Measurements from ENCODE around the gene GLYATL3. TPM values are rescaled to one million over a fixed set of nuclear protein-coding genes. Genes with fewer than 3 reads are reported as not detected.

Gene GLYATL3
- total and polyA plus RNA-seq, 2 of the 4 experiments (the other 2 are of a cell fraction), result not detected

GRCh38 chr6:49479308-49479970 is 20.3 kb upstream of the GLYATL3 start:
- no peak overlapping the region for H2AK5ac ChIP-seq (ENCODE audit: low read depth, low read length)
- no peak overlapping the region for H2BK15ac ChIP-seq (ENCODE audit: low read depth, low read length)
- H3K27ac ChIP-seq (ENCODE audit: insufficient read depth, low read length), result no peak overlapping the region
- H3K14ac ChIP-seq (replicated peaks; ENCODE audit: low read depth, low read length), result no peak overlapping the region
- no peak overlapping the region for H3K4me2 ChIP-seq (ENCODE audit: low read depth, low read length)
- H3K79me1 ChIP-seq (ENCODE audit: low read depth in 1 of 2, low read length in 2 of 2), result no peaks in the 10 kb centered on the region
- H2BK120ac ChIP-seq (ENCODE audit: low read depth, low read length), result no peak overlapping the region
- WGBS, 2 experiments (ENCODE audit: extremely low coverage in 2 of 2, insufficient read length in 1 of 2), result no CpG with 5 or more reads among the region's 3 CpGs
- H3K56ac ChIP-seq (ENCODE audit: extremely low read depth, insufficient read depth, low read length), result no peak overlapping the region
- no peak overlapping the region for H3K4me3 ChIP-seq (ENCODE audit: insufficient read depth, low read depth, low read length)
- H4K91ac ChIP-seq (ENCODE audit: insufficient read depth, low read depth, low read length), result no peak overlapping the region
- H3K9ac ChIP-seq (ENCODE audit: low read depth, low read length), result no peak overlapping the region
- no peak overlapping the region for H2BK20ac ChIP-seq (ENCODE audit: low read depth, low read length)
- in situ Hi-C loops (cut with MboI; ENCODE audit: low sequenced_read_pairs) (no loop called here), intact Hi-C loops (cut with micrococcal nuclease) (no loop called here), dilution Hi-C loops (cut with HindIII; ENCODE audit: low sequenced_read_pairs, unreplicated experiment) (no loop called here)
- DNase-seq, result no peak
- H2AFZ ChIP-seq (replicated peaks; ENCODE audit: low read length, poor library complexity), result no peak overlapping the region
- ChIA-PET POLR2A (ENCODE audit: unreplicated experiment) (no interaction called here), CTCF (no interaction called here)
- H3K18ac ChIP-seq (ENCODE audit: low read depth, low read length), result no peak overlapping the region
- no peak overlapping the region for H4K8ac ChIP-seq (ENCODE audit: low read depth in 2 of 2, low read length in 2 of 2)
- no peak for TF ChIP-seq FOS (IDR thresholded peaks at IDR 0.05; ENCODE audit: low read depth, low read length)
- TF ChIP-seq RCOR1 (IDR thresholded peaks at IDR 0.05; ENCODE audit: insufficient replicate concordance, low read length), result no peak
- no peak for TF ChIP-seq NFE2L2 (IDR thresholded peaks at IDR 0.05; ENCODE audit: low read depth, low read length)
- TF ChIP-seq RFX5 (IDR thresholded peaks at IDR 0.05; ENCODE audit: low read depth, low read length), result no peak
- TF ChIP-seq MAZ (IDR thresholded peaks at IDR 0.05; ENCODE audit: borderline replicate concordance, low read depth, low read length), result no peak
- no peak for TF ChIP-seq POLR2A (IDR thresholded peaks at IDR 0.05; ENCODE audit: low read depth, low read length)
- no peak for TF ChIP-seq MXI1 (IDR thresholded peaks at IDR 0.05; ENCODE audit: borderline replicate concordance, low read depth, low read length)
- TF ChIP-seq USF2 (IDR thresholded peaks at IDR 0.05; ENCODE audit: low read depth, low read length), result no peak
- TF ChIP-seq SMC3 (IDR thresholded peaks at IDR 0.05; ENCODE audit: low read depth, low read length), result no peak
- TF ChIP-seq CHD1 (IDR thresholded peaks at IDR 0.05; ENCODE audit: low read depth, low read length), result no peak
- TF ChIP-seq CEBPB (IDR thresholded peaks at IDR 0.05; ENCODE audit: low read depth, low read length), result no peak
- TF ChIP-seq BHLHE40 (IDR thresholded peaks at IDR 0.05; ENCODE audit: low read depth, low read length), result no peak
- TF ChIP-seq, protein P1, sequence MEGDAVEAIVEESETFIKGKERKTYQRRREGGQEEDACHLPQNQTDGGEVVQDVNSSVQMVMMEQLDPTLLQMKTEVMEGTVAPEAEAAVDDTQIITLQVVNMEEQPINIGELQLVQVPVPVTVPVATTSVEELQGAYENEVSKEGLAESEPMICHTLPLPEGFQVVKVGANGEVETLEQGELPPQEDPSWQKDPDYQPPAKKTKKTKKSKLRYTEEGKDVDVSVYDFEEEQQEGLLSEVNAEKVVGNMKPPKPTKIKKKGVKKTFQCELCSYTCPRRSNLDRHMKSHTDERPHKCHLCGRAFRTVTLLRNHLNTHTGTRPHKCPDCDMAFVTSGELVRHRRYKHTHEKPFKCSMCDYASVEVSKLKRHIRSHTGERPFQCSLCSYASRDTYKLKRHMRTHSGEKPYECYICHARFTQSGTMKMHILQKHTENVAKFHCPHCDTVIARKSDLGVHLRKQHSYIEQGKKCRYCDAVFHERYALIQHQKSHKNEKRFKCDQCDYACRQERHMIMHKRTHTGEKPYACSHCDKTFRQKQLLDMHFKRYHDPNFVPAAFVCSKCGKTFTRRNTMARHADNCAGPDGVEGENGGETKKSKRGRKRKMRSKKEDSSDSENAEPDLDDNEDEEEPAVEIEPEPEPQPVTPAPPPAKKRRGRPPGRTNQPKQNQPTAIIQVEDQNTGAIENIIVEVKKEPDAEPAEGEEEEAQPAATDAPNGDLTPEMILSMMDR (conservative IDR thresholded peaks at IDR 0.05; ENCODE audit: low read depth, low read length), result no peak
- no peak for TF ChIP-seq RAD21 (IDR thresholded peaks at IDR 0.05; ENCODE audit: low read length)
- TF ChIP-seq MAFK (IDR thresholded peaks at IDR 0.05; ENCODE audit: low read depth, low read length), result no peak
- TF ChIP-seq, protein P2, sequence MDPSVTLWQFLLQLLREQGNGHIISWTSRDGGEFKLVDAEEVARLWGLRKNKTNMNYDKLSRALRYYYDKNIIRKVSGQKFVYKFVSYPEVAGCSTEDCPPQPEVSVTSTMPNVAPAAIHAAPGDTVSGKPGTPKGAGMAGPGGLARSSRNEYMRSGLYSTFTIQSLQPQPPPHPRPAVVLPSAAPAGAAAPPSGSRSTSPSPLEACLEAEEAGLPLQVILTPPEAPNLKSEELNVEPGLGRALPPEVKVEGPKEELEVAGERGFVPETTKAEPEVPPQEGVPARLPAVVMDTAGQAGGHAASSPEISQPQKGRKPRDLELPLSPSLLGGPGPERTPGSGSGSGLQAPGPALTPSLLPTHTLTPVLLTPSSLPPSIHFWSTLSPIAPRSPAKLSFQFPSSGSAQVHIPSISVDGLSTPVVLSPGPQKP (IDR thresholded peaks at IDR 0.05; ENCODE audit: borderline replicate concordance, low read depth, low read length), result no peak
- H4K20me1 ChIP-seq (ENCODE audit: insufficient read depth, low read length), result no peaks in the 10 kb centered on the region
- H3K23ac ChIP-seq (ENCODE audit: low read depth, low read length), result no peak overlapping the region
- no peak overlapping the region for H2BK5ac ChIP-seq (ENCODE audit: low read depth, low read length, poor library complexity, severe bottlenecking)
- H3K36me3 ChIP-seq (ENCODE audit: control insufficient read depth, insufficient read depth, low read length), result no peaks in the 10 kb centered on the region
- H3K27me3 ChIP-seq (ENCODE audit: control insufficient read depth, insufficient read depth, low read length), result no peaks in the 10 kb centered on the region
- H2AK9ac ChIP-seq (replicated peaks; ENCODE audit: low read depth, low read length, poor library complexity), result no peak overlapping the region
- no peaks in the 10 kb centered on the region for H3K9me1 ChIP-seq (ENCODE audit: insufficient read depth, low read length)
- BruUV-seq (replicated peaks), result no TSS peak
- no peaks in the 10 kb centered on the region for H3K9me3 ChIP-seq (ENCODE audit: control insufficient read depth, insufficient read depth, low read length)
- no peaks in the 10 kb centered on the region for H3K4me1 ChIP-seq (ENCODE audit: control insufficient read depth, insufficient read depth, low read length)
- no peak overlapping the region for H3K4ac ChIP-seq (ENCODE audit: low read depth, low read length)
- H4K5ac ChIP-seq (ENCODE audit: low read depth, low read length), result no peak overlapping the region
- ATAC-seq (ENCODE audit: low read depth), result no peak

Data from IMR-90 (cell line).